Endothelial cell of umbilical vein (primary cell): ENCODE measurements around the gene C10orf88.

Experiments used
- CTCF ChIP-seq, 2 donors: IDR thresholded peaks; 1 replicate in 1 of 2; 2 replicates in 1 of 2; pipeline ENCODE4 v1.5.1; 2011; ENCODE audit warnings: low read length in 2 of 2, mild to moderate bottlenecking in 2 of 2, moderate library complexity in 2 of 2, control low read depth in 1 of 2, inconsistent platforms in 1 of 2, low read depth in 1 of 2; ENCODE audit not compliant: insufficient read depth in 1 of 2; ENCODE audit errors: extremely low read depth in 1 of 2
- EZH2 ChIP-seq: IDR thresholded peaks from 2 replicates; pipeline ENCODE4 v1.6.1; 2012; ENCODE audit warnings: borderline replicate concordance, low read depth, mild to moderate bottlenecking, moderate library complexity, low read length, inconsistent platforms; ENCODE audit not compliant: severe bottlenecking
- MAX ChIP-seq: IDR thresholded peaks from 2 replicates; pipeline ENCODE4 v1.6.1; 2011; ENCODE audit not compliant: insufficient read depth, insufficient read length
- POLR2A ChIP-seq: IDR thresholded peaks from 2 replicates; pipeline ENCODE4 v1.6.1; 2012; ENCODE audit warnings: low read depth, mild to moderate bottlenecking, control low read depth, low read length
- POLR2AphosphoS5 ChIP-seq: IDR thresholded peaks from 2 replicates; pipeline ENCODE4 v1.6.1; 2012; ENCODE audit warnings: low read depth, mild to moderate bottlenecking, control low read depth, low read length, moderate library complexity; ENCODE audit not compliant: insufficient read depth

GRCh38 chr10:122953902-122954730 is at the start of gene C10orf88:
- TF ChIP-seq EZH2 (no peak), POLR2A (peak; percentile 66), CTCF (IDR thresholded peaks at IDR 0.05; ENCODE audit: extremely low read depth in 1 of 2, insufficient read depth in 1 of 2, low read depth in 1 of 2, low read length in 2 of 2) (no peak), POLR2AphosphoS5 (peak; percentile 76), MAX (peak; percentile 98)
